SK-N-SH treated with all-trans-retinoic acid at 6 μM for 48 hours (cell line): Measurements from ENCODE around the gene MPC2.

Experiments
- ATAC-seq: fragments of 200-7000 bp; cut with Tn5 transposase; 3 replicates; pipeline ENCODE4 v1.9.1; 2020; ENCODE audit warnings: mild to moderate bottlenecking, moderate library complexity
- ARNTL ChIP-seq: fragments of 450-650 bp; formaldehyde crosslinking; IDR thresholded peaks from 2 replicates; pipeline ENCODE4 v1.5.0; 2020; ENCODE audit warnings: low read depth, mild to moderate bottlenecking, moderate library complexity, borderline replicate concordance
- BACH2 ChIP-seq: fragments of 250-450 bp; sonication (Bioruptor Pico); IDR thresholded peaks from 2 replicates; pipeline ENCODE4 v1.9.0; 2021; ENCODE audit warnings: mild to moderate bottlenecking, borderline replicate concordance
- CSDC2 ChIP-seq: fragments of 250-450 bp; sonication (Bioruptor Pico); IDR thresholded peaks from 2 replicates; pipeline ENCODE4 v1.5.0; 2020; ENCODE audit warnings: mild to moderate bottlenecking, moderate library complexity
- CSRNP3 ChIP-seq: fragments of 250-450 bp; sonication (Bioruptor Pico); IDR thresholded peaks from 2 replicates; pipeline ENCODE4 v1.5.1; 2021; ENCODE audit warnings: mild to moderate bottlenecking, moderate library complexity
- ISL1 ChIP-seq: fragments of 250-450 bp; sonication (Bioruptor Pico); IDR thresholded peaks from 2 replicates; pipeline ENCODE4 v2.1.2; 2022; ENCODE audit warnings: mild to moderate bottlenecking, moderate library complexity
- OSR1 ChIP-seq: fragments of 250-450 bp; sonication (Bioruptor Pico); IDR thresholded peaks from 2 replicates; pipeline ENCODE4 v1.8.0; 2022; ENCODE audit warnings: moderate library complexity, mild to moderate bottlenecking, inconsistent platforms
- PATZ1 ChIP-seq: fragments of 250-450 bp; sonication (Bioruptor Pico); IDR thresholded peaks from 2 replicates; pipeline ENCODE4 v1.8.0; 2020; ENCODE audit warnings: mild to moderate bottlenecking, moderate library complexity, borderline replicate concordance
- PPARA ChIP-seq: fragments of 250-450 bp; sonication (Bioruptor Pico); IDR thresholded peaks from 2 replicates; pipeline ENCODE4 v1.5.0; 2020; ENCODE audit warnings: mild to moderate bottlenecking, borderline replicate concordance
- RARB ChIP-seq: fragments of 250-450 bp; sonication (Bioruptor Pico); IDR thresholded peaks from 2 replicates; pipeline ENCODE4 v1.8.0; 2021; ENCODE audit warnings: mild to moderate bottlenecking, moderate library complexity
- SNAI2 ChIP-seq: fragments of 250-450 bp; sonication (Bioruptor Pico); IDR thresholded peaks from 2 replicates; pipeline ENCODE4 v1.5.0; 2020; ENCODE audit warnings: mild to moderate bottlenecking, moderate library complexity
- TCF4 ChIP-seq: fragments of 250-450 bp; sonication (Bioruptor Pico); IDR thresholded peaks from 2 replicates; pipeline ENCODE4 v1.8.0; 2021; ENCODE audit warnings: mild to moderate bottlenecking, moderate library complexity, borderline replicate concordance
- TOX ChIP-seq: fragments of 250-450 bp; sonication (Bioruptor Pico); IDR thresholded peaks from 2 replicates; pipeline ENCODE4 v1.8.0; 2021; ENCODE audit warnings: mild to moderate bottlenecking, moderate library complexity, borderline replicate concordance
- TSHZ2 ChIP-seq: fragments of 250-450 bp; sonication (Bioruptor Pico); IDR thresholded peaks from 2 replicates; pipeline ENCODE4 v1.5.0; 2020; ENCODE audit warnings: mild to moderate bottlenecking, moderate library complexity
- ZFP30 ChIP-seq: fragments of 450-650 bp; formaldehyde crosslinking; IDR thresholded peaks from 2 replicates; pipeline ENCODE4 v1.5.0; 2022; ENCODE audit warnings: mild to moderate bottlenecking, moderate library complexity
- ZNF565 ChIP-seq: fragments of 450-650 bp; formaldehyde crosslinking; conservative IDR thresholded peaks from 2 replicates; pipeline ENCODE4 v1.5.0; 2020; ENCODE audit warnings: low read depth, mild to moderate bottlenecking, moderate library complexity
- ZNF8 ChIP-seq: fragments of 450-650 bp; formaldehyde crosslinking; IDR thresholded peaks from 2 replicates; pipeline ENCODE4 v1.5.0; 2020; ENCODE audit warnings: mild to moderate bottlenecking, moderate library complexity

Gene MPC2

GRCh38 chr1:167936068-167936929 lies 573 bp downstream of the MPC2 start, which contains the start of gene DCAF6 (continued):
- TF ChIP-seq PPARA (CRISPR knock-in tag) (no peak), RARB (no peak), CSRNP3 (CRISPR knock-in tag) (no peak), OSR1 (no peak), BACH2 (CRISPR knock-in tag) (no peak), SNAI2 (no peak), ZNF8 (CRISPR knock-in tag) (no peak), TOX (CRISPR knock-in tag) (no peak), TCF4 (CRISPR knock-in tag) (no peak), CSDC2 (CRISPR knock-in tag) (no peak), ARNTL (CRISPR knock-in tag) (no peak), ISL1 (CRISPR knock-in tag) (no peak), ZFP30 (CRISPR knock-in tag) (no peak)

- peak; percentile 53 for ATAC-seq
Observed at GRCh38 chr1:167935216-167936067, 1.4 kb downstream of the MPC2 start.

More at GRCh38 chr1:167935216-167936067, 1.4 kb downstream of the MPC2 start:
- no peak for TF ChIP-seq RARB
- TF ChIP-seq ZNF565 (CRISPR knock-in tag) = no peak
- TF ChIP-seq TCF4 (CRISPR knock-in tag) = no peak
- no peak for TF ChIP-seq PATZ1 (CRISPR knock-in tag)
- no peak for TF ChIP-seq TSHZ2 (CRISPR knock-in tag)
- TF ChIP-seq OSR1 = no peak
